GM03348 (cell line): Measurements from ENCODE around the gene INF2.

ENCODE experiments used
- DNase-seq: peaks from one replicate; pipeline ENCODE4 v3.0.0; 2012; ENCODE audit warnings: low spot score

The INF2 gene

DNA sequence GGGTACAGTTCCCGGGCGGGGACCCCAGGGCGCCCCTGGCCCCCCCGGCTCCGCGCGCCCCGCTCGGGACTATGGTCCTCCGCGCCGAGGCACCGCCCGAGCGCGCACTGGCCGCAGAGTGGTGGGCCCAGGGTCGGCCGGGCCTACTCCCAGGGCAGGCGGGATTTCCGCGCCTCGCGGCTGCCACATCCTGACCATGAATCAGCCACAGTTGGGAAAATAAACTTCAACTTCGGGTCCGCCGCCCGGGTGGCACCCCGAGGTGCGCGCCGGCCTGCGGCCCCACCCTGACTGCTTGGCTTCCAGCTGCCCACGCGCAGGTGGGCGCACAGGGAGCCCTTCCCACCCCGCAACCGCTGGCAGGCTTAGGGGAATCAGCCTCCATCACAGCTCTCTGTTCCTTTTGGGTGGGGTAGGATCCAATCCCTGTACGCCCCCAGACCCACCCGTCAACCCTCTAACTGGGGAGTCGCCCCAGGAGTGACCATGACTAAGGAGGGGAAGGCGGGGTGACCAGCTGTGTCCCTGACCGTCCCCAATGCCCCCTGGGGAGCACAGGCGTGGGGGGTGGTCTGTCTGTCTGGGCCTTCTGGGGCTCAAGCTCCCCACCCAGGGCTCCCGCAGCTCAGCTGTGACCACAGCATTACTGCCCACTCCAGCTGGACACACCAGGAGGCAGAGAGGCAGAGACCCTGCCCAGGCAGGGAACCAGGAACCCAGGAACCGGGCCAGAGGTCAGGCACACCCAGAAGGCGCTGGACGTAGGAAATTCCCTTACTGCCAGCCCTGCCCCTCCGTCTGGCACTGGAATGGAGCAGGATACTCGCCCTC lies 678 bp downstream of the INF2 start:
- DNase-seq: peak; percentile 64

DNA sequence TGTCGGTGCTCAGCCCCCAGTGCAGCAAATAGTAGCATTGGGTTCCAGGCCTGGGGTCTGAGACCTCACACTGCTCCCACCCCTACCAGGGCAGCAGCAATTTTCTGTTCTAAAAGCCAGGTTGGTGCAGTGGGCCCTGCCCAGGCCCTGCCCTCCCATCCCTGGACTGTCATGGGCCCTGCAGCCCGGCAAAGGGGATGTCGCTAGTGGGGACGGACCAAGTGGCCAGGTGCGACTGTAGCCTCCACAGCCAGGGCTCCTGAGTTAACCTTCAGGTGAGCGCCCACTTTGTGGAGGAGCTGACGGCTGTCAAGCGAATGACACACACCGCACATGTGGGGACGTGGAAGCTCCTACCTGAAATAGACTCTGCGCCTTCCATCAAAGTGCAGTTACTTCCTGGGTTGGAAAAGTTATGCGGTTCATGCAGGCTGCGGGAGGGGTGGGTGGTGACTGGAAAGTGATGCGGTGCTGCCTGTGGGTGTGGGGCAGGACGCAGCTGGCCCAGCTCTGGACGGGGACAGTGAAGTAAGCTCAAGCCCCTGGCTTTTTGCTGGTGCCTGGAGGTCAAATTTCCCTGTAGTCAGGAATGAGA lies 1.5 kb downstream of the INF2 start:
- no peak for DNase-seq

DNA sequence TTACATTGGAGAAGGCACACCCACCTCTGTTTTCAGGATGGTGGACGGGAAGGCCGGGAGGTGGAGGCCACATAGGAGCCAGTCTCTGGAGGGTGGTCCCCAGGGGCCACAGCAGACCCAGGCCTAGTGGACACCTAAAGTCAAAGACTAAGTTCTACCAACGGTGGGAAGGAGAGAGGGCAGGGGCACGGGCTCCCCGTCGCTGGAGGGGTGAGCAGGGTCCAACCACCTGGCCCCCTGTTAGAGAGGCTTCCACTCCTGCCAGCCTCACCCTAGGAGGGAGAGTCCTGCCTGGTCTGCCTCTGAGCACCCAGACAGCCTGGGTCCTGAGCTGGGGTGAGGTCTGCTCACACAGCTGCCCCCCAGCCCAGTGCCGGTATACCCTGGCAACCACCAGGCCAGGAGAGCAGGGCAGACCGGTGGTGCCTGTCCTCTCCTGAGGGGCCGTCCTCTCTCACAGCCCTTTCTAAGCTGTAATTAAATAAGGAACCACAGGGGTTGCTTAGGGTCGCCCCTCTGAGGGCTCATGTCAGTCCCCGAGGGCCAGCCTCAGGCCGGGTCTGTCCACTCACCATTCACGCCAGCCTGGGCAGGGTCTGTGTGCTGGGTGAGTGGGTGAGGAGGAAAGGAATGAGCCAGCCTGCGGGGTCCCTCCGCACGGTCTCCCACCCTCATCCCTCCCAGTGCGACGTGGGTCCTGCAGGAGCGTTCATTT lies 2.3 kb downstream of the INF2 start:
- no peak for DNase-seq

DNA sequence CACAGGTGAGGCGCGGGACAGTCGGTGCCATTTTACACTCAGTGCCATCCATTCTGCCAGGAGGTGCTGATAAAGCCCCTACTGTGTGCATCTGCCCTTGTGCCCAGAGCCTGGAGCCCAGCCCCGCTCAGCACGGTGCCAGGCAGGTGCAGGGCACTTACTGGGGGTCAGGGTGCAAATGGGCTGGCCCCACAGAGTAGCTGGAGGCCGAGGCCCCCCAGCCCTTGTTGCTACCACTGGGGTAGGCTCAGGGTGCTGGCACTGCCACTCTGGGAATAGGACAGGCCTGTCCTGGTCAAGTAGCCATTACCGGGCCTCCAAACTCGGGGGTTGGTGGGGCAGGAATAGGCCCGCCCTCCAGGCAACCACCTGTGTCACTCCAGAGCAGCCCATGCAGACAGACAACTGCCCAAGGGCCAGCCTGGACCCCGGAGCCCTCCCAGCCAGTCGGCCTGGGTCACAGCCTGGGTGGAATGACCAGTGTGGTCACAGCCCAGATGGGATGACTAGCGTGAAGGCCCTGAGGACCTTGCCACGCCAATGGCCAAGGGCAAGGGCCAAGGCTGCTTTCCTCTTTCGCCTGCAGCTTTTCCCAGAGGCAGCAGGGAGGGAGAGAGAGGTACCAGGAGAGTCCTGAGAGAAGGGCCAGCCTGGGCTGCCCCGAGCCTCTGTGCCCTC lies 3.0 kb downstream of the INF2 start:
- DNase-seq: no peak

DNA sequence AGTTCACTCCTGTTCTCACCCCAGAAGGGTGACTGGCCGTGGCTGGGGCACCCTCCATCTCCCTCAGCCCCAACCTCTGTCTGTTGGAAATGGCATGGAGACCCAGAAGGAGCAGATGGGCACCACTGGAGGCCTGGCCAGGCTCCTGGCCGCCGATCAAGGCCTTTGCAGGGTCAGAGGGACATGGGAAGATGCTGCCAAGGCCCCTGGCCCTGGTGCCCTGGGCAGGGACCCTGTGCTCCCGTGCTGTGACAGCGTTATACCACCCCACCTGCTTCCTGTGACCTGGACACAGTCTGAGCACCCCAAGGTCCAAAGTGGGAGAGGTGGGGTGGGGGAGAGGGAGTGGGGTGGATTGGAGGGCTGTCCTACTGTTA lies 3.5 kb downstream of the INF2 start:
- no peak for DNase-seq

DNA sequence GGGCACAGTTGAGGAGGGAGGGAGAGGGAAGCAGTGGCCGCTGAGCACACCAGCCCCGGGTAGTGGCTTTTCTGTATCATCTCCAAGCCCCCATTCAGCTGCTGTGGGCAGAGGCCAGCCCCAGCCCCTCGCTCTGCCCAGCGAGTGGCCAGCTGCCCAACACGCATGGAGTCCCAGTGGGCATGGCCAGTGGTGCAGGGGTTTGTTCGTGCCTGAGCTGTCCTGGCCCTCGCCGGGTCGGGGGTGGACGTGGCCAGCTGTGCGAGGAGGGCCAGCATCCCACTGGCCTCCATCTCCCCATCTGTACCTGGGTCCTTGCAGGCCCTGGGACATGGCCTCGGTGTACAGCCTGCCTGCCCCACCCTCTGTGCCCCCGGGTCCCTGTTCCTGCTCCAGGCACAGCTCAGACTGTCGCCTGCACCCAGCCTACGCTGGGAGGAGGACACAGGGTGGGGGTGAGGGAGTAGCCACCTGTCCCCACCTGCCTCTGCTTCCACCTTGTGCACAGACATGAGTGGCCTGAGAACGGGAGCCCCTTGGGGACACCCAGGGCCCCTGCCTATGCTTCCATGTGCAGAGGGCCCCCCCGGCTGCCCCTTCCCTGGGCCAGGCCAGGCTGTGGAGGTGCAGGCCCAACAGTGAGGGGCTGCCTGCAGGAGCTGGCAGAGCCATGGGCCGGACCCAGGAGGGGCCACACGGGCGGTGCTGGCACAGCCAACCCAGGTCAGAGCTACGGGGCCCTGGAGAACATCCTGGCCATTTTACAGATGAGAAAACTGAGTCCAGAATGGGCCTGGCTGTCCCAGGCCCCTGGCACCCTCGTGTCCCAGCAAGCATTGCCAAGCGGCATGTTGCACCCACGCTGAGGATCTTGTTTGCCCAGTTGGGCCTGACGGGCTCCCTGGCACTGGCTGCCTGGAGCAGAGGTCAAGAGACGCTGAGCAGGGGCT lies 4.3 kb downstream of the INF2 start:
- no peak for DNase-seq

DNA sequence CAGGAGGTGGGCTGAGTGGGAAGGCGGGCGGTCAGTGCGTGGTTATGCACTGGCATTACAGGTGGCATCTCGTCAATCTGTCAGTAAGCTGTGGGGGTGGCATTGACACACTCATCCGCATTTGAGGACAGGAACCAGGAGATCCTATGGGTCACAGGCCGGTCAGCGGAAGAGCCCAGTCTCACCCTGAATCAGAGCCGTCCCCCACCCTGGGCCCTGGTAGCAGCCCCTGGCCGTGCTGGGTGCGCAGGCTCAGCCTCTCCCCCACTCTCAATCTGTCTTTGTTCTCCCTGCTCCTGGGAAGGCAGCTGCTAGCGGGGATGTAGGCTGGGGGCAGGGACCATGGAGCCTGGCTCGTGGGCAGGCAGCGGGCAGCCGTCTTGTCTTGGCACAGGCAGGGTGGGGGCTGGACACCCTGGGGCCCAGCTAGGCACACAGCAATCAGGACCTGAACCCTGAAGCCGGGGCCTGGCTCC lies 5.1 kb downstream of the INF2 start:
- no peak for DNase-seq

DNA sequence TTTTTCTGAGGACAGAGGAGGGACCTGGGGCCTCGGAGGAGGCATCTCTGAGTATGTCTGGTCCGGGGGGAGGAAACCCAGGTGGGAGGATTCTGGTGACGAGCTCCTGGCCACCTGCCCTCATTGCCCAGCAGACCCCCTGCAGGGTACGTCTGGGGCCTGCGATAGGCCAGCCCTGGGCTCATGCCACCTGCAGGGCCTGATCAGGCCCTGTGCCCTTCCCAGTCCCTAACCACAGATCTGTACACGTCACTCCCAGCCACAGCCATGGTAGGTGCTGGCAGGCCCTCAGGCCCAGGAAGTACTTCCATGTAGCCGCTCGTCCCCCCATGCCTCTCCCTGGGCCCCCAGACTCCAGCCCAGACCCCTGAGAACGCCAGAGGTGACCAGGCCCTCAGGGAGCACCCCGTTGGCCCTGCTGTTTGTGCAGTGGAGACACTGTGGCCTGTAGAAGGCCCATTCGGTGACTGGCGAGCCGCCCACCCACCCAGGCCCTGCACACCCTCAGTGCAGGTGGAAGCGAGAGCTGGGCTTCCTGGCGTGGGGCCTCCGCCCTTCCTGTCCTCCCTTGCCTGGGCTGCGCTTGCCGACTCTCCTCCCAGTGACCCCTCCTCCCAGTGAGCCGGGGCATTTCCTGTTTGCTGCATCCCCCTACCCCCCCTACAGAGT lies 5.7 kb downstream of the INF2 start:
- no peak for DNase-seq

DNA sequence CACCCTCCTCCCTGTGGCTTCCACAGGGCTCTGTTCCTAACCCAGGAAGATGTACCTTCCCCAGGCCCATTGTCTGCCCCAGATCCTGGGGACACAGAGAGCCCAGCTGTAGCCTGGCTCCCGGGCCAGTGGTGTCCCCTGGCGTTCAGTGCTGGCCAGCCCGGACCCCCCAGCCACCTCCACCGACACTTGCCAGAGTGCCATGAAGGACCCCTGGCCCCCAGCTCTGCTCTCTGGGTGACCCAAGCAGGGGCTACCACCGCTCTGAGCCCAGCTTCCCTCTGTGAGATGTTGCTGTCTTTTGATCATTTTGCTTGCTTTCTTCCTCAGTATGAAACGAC lies 6.2 kb downstream of the INF2 start:
- DNase-seq: no peak

DNA sequence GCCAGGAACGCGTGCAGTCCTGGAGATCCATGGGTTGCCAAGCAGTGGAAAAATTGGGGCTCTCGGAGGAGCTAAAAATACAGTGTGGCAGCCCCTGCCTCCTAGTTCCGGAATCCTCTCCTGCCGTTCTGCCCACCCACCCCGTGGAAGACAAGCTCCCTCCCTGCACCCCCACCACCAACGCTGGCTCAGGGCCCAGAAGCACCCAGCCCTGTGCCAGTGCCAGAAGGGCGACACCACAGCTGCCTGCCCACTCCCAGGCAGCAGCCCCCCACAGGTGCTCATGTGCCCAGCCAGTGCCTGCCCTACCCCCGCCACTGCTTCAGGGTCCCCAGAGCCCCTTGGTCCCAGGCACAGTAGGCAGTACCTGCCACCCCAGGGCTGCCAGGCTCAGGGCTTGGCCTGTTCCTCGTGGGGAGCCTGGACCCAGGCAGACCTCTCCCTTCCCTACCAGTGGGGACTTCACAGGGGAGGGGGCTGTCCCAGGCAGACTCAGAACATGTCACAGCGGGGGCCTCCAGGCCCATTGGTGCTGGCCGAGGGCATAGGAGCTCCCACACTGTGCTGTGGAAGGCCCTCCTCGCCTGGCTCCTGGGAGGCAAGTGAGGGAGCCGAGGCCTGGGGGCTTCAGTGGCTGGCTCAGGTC lies 7.4 kb downstream of the INF2 start:
- DNase-seq: no peak

DNA sequence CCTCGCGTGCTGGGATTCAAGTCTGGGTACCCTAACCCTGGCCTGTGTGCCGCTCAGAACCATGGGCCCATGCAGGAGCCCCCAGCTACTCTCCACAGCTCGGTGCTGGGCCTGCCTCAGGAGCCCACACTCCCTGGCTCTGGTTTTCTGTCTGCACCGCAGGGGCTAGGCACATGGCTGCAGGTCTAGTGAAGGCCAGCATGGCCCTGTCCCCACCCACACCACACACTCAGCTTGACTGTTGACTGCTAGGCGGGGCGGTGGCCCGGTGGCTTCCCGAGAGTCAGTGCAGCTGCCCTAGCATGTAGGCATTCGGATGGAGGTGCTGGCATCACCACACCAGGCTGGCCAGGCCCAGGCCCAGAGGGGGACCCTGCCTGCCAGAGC lies 7.9 kb downstream of the INF2 start:
- no peak for DNase-seq

DNA sequence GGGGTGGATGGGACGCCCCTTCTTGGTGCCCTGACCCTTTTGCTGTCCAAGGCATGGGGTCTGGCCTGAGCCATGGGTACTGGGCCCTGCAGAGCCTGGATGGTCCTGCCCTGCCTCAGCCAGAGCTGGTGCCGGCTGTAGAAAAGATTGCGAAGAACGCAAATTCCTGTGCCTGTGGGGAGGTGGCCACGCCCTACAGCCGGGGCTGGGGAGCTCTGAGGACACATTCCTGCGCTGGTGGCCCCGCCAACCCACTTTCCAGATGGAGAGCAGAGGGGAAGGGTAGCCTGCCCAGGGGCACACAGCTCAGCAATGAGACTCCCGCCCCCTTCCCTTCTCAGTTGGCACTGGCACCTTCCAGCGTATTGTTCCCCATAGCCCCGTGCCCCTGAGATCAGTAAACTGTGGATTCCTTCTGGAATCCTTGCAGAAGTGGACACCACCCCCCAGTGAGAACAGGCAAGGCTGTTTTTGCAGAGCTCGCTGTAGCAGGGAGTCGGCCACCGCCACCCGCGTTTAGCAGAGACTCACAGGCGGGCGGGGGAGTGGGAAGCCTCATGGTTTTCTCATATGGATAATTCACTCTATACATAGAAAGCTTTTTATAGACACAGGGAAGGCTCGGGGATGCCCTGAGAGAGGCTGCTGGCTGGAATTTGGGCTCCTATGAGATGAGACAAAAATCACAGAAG lies 8.6 kb downstream of the INF2 start:
- peak; percentile 77 for DNase-seq

DNA sequence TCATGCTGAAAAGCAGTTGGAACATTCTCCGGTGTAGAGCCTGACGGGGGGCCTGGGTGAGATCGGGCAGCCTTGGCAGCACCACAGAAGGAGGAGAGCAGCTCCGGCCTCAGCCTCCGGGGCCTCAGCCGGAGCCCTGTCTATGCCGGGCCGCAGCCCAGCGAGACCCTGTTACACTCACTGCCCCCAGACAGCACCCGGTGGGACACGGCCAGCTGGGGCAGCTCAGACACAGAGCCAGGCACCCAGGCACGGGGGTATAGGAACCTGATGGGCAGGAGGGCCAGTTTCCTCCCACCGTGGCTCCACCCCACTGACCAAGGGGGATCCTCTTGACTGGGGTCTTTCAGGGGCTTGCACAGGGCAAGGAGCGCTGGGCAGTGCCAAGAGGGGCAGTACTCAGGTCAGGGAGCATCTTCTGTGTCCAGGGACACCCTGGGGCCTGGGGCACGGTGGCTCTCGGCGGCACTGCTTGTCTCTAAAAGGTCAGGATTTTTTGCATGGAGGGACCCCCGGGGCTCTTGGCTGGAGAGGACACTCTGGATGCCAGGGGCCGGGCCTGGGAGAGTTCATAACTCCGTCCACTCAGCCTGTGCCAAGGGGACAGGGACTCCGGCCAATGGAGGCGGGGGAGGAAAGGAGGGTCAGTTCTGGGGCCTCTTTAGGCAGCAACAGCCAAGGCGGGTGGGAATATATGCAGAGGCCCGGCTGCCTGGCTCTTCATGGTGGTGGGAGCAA lies 9.4 kb downstream of the INF2 start:
- no peak for DNase-seq

DNA sequence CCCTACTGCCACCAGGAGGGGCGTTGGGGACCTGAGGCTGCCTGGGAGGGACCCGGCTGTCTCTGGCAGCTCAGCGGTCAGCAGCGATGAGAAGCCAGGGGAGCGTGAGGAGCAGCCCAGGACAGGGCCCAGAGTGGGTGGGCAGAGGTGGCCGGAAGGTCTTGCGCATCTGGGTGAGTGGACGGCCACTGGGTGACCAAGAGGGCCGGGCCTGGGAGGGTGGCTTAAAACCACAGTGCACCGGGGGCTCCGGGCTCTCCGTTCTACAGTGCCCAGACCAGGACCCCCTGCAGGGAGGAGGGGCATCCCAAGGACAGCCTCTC lies 10.0 kb downstream of the INF2 start:
- DNase-seq: no peak

DNA sequence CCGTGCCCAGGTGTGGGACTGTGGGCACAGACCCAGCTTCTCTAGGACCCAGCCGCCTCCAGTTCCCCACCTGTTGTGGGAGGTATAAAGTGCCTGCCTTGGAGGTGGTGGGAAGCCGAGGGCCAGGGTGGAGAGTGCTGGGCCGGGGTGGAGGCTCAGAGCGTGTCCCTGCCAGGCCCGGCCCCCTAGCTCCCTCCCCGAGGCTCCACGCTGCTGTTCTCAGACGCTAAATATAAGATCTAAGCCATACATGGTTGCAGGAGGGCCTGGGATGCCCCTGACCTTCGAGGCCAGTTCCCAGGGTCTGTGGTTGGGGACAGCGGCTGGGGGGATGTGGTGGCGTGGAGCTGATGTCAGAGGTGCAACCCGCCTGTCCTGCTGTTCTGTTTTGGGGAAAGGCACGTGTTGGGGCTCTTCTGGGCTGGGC lies 10.8 kb downstream of the INF2 start:
- no peak for DNase-seq

DNA sequence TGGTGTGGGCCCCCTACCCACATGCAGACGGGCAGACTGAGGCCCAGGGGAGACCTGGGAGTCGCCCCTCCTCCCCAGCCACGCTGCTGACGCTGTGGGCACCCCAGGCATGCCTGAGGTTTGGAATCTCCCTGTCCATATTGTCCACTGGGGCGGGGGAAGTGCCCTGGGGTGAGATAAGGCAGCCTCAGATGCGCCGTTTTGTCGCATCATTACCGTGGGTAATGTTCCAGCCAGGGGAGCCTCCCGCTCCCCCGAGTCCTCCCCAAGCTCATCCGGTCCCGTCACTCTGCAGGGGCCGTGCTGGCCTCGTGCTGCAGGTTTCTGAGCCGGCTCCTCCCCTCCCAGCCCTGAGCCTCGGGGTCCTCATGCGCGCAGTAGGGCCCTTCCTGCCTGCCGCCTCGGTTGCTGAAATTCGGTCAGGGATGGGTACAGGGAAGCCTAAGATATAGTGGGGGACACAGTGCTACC lies 11.4 kb downstream of the INF2 start:
- DNase-seq: no peak

DNA sequence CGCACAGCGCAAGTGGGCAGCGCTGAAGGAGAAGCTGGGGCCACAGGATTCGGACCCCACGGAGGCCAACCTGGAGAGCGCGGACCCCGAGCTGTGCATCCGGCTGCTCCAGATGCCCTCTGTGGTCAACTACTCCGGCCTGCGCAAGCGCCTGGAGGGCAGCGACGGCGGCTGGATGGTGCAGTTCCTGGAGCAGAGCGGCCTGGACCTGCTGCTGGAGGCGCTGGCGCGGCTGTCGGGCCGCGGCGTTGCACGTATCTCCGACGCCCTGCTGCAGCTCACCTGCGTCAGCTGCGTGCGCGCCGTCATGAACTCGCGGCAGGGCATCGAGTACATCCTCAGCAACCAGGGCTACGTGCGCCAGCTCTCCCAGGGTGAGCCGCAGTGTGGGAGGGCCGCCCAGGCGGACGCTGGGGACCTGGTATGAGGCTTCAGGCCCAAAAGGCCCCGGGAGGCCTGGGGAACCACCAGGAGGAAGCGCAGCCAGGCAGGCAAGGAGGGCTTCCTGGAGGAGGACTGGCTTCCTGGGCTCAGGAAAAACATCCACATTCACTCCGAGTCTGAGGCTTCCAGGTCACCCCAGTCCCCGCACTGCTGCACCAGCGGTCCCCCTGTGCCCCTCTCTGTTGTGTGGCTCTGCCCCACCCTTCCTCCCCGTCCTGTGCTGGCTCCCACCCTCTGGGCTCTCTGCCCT lies 12.1 kb downstream of the INF2 start:
- no peak for DNase-seq

DNA sequence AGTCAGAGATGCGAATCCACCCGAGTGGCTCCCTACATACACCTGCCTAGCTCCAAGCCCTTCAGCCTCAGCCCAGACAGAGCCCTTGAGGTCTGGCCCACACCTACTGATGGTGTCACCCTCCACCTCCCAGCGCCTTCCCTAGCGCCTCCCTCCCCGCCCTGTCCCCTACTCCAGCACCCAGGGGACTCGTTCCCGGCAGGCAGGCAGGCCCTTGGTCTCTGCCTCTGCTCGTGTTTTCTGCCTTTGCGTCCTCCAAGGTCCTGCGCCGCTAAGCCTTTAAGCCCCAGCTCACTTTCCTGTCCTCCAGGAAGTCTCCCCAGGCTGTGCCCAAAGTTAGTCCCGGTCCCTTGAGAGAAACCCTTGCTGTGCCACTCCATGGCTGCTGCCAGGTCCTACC lies 12.7 kb downstream of the INF2 start:
- DNase-seq: no peak

DNA sequence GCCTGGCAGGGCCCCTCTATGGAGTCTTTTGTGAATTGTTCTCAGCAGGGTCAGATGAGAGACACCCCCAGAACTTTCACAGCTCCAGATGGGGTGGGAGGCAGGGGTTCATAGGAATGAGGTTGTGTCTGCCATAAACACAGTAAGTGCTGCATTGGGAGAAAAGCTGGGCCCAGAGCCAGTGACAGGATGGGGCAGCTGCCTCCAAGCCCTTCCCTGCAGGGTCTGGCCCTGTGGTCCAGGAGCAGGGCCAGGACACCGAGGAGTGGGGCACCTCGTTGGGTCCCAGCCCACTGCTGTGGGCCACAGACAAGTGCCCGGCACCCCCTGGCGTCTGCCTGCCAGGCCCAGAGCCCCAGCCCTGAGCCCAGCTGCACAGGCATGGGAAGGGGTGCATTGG lies 13.3 kb downstream of the INF2 start:
- DNase-seq: no peak
